Activated naive CD4-positive, alpha-beta T cell treated with anti-CD3 and anti-CD28 coated beads, Interleukin-2, amount 10 ng/mL, durations not matched to agents 7 days and 5 days (primary cell): Measurements from ENCODE around the gene CAMTA1.

Experiments
- CTCF ChIA-PET: fragments of 350-600 bp; sonication (Branson Sonifier 250); formaldehyde crosslinking; loops from one replicate; lab custom pipeline; 2021; ENCODE audit warnings: antibody characterized with exemption; lab: Charles Lee
- DNase-seq: peaks from one replicate; pipeline ENCODE4 v3.0.0-alpha.2; 2020
- H3K27ac Mint-ChIP-seq: one replicate; pipeline ENCODE4 v1.8.0; 2021; ENCODE audit warnings: mild to moderate bottlenecking, moderate library complexity, mixed read lengths
- H3K27me3 Mint-ChIP-seq: one replicate; pipeline ENCODE4 v1.8.0; 2021; ENCODE audit warnings: mild to moderate bottlenecking, mixed read lengths
- H3K36me3 Mint-ChIP-seq: one replicate; pipeline ENCODE4 v1.8.0; 2021; ENCODE audit warnings: mixed read lengths
- H3K4me1 Mint-ChIP-seq: one replicate; pipeline ENCODE4 v1.8.0; 2021; ENCODE audit warnings: mixed read lengths
- H3K4me3 Mint-ChIP-seq: one replicate; pipeline ENCODE4 v1.8.0; 2021; ENCODE audit warnings: mild to moderate bottlenecking, moderate library complexity, mixed read lengths
- H3K9me3 Mint-ChIP-seq: one replicate; pipeline ENCODE4 v1.8.0; 2021; ENCODE audit warnings: mixed read lengths

Gene CAMTA1

GRCh38 chr1:6930732-6931300 lies 145.6 kb downstream of the CAMTA1 start:
- Mint-ChIP-seq H3K27ac (no peak overlapping the region), H3K36me3 (no peaks in the 10 kb centered on the region), H3K27me3 (peaks cover 41% of the 10 kb centered on the region), H3K4me1 (no peaks in the 10 kb centered on the region), H3K9me3 (no peaks in the 10 kb centered on the region), H3K4me3 (no peak overlapping the region)
- CTCF ChIA-PET = no interaction called here
- DNase-seq = no peak

GRCh38 chr1:6935361-6935883 lies 150.2 kb downstream of the CAMTA1 start:
- peaks cover 16% of the 10 kb centered on the region for H3K27me3 Mint-ChIP-seq
- DNase-seq = no peak
- H3K9me3 Mint-ChIP-seq = no peaks in the 10 kb centered on the region
- no peaks in the 10 kb centered on the region for H3K36me3 Mint-ChIP-seq
- CTCF ChIA-PET = interaction anchor here (0.6 to 0.8 kb wide), 3 partner anchors 23 to 218 kb away, joined by 3 read pairs; no protein-coding TSS in a partner anchor
- no peak overlapping the region for H3K4me3 Mint-ChIP-seq
- no peaks in the 10 kb centered on the region for H3K4me1 Mint-ChIP-seq
- no peak overlapping the region for H3K27ac Mint-ChIP-seq

- H3K4me3 Mint-ChIP-seq = no peak overlapping the region
- no peak overlapping the region for H3K27ac Mint-ChIP-seq
- H3K27me3 Mint-ChIP-seq = peaks cover 12% of the 10 kb centered on the region
- CTCF ChIA-PET = interaction anchor here (0.8 kb wide), 1 partner anchor 217 kb away, joined by 3 read pairs; no protein-coding TSS in a partner anchor
- no peak for DNase-seq
- no peaks in the 10 kb centered on the region for H3K9me3 Mint-ChIP-seq
- no peaks in the 10 kb centered on the region for H3K4me1 Mint-ChIP-seq
- H3K36me3 Mint-ChIP-seq = no peaks in the 10 kb centered on the region
These were observed 150.8 kb downstream of the CAMTA1 start for GRCh38 chr1:6935911-6936690.

GRCh38 chr1:6937048-6937447 lies 151.8 kb downstream of the CAMTA1 start:
- Mint-ChIP-seq H3K4me3 (no peak overlapping the region), H3K4me1 (no peaks in the 10 kb centered on the region), H3K9me3 (no peaks in the 10 kb centered on the region), H3K27ac (no peak overlapping the region), H3K36me3 (no peaks in the 10 kb centered on the region), H3K27me3 (peaks cover 12% of the 10 kb centered on the region)
- CTCF ChIA-PET = no interaction called here
- no peak for DNase-seq

GRCh38 chr1:6939363-6939762 lies 154.1 kb downstream of the CAMTA1 start:
- H3K36me3 Mint-ChIP-seq = no peaks in the 10 kb centered on the region
- peaks cover 5% of the 10 kb centered on the region for H3K27me3 Mint-ChIP-seq
- no peaks in the 10 kb centered on the region for H3K9me3 Mint-ChIP-seq
- no peak overlapping the region for H3K4me3 Mint-ChIP-seq
- no peak overlapping the region for H3K27ac Mint-ChIP-seq
- CTCF ChIA-PET = no interaction called here
- DNase-seq = no peak
- H3K4me1 Mint-ChIP-seq = no peaks in the 10 kb centered on the region

- Mint-ChIP-seq H3K27ac (no peak overlapping the region), H3K4me3 (no peak overlapping the region), H3K27me3 (no peaks in the 10 kb centered on the region), H3K36me3 (no peaks in the 10 kb centered on the region), H3K9me3 (no peaks in the 10 kb centered on the region), H3K4me1 (no peaks in the 10 kb centered on the region)
- CTCF ChIA-PET = no interaction called here
- DNase-seq = no peak
These were observed 156.5 kb downstream of the CAMTA1 start for GRCh38 chr1:6941786-6942185.

GRCh38 chr1:6942990-6943389 lies 157.7 kb downstream of the CAMTA1 start:
- H3K4me1 Mint-ChIP-seq = no peaks in the 10 kb centered on the region
- H3K36me3 Mint-ChIP-seq = no peaks in the 10 kb centered on the region
- no peak overlapping the region for H3K27ac Mint-ChIP-seq
- no peak overlapping the region for H3K4me3 Mint-ChIP-seq
- no peaks in the 10 kb centered on the region for H3K27me3 Mint-ChIP-seq
- DNase-seq = no peak
- CTCF ChIA-PET = no interaction called here
- H3K9me3 Mint-ChIP-seq = no peaks in the 10 kb centered on the region

GRCh38 chr1:6944434-6944833 lies 159.2 kb downstream of the CAMTA1 start:
- no peaks in the 10 kb centered on the region for H3K9me3 Mint-ChIP-seq

GRCh38 chr1:6947952-6948351 lies 162.7 kb downstream of the CAMTA1 start:
- peaks cover 3% of the 10 kb centered on the region for H3K27me3 Mint-ChIP-seq
- H3K4me3 Mint-ChIP-seq = no peak overlapping the region
- no peaks in the 10 kb centered on the region for H3K4me1 Mint-ChIP-seq
- no peak for DNase-seq
- H3K9me3 Mint-ChIP-seq = no peaks in the 10 kb centered on the region
- H3K27ac Mint-ChIP-seq = no peak overlapping the region
- CTCF ChIA-PET = no interaction called here
- no peaks in the 10 kb centered on the region for H3K36me3 Mint-ChIP-seq

More at GRCh38 chr1:6944434-6944833, 159.2 kb downstream of the CAMTA1 start:
- Mint-ChIP-seq H3K4me1 (no peaks in the 10 kb centered on the region), H3K27me3 (peaks cover 3% of the 10 kb centered on the region), H3K36me3 (no peaks in the 10 kb centered on the region), H3K4me3 (no peak overlapping the region), H3K27ac (no peak overlapping the region)
- DNase-seq = no peak
- CTCF ChIA-PET = no interaction called here

GRCh38 chr1:6948416-6948815 lies 163.2 kb downstream of the CAMTA1 start:
- H3K36me3 Mint-ChIP-seq = no peaks in the 10 kb centered on the region
- no peaks in the 10 kb centered on the region for H3K9me3 Mint-ChIP-seq
- DNase-seq = no peak
- CTCF ChIA-PET = no interaction called here
- H3K4me3 Mint-ChIP-seq = no peak overlapping the region
- H3K4me1 Mint-ChIP-seq = no peaks in the 10 kb centered on the region
- H3K27me3 Mint-ChIP-seq = peaks cover 3% of the 10 kb centered on the region
- H3K27ac Mint-ChIP-seq = no peak overlapping the region

- H3K4me1 Mint-ChIP-seq = no peaks in the 10 kb centered on the region
- H3K27me3 Mint-ChIP-seq = peaks cover 3% of the 10 kb centered on the region
- no peaks in the 10 kb centered on the region for H3K9me3 Mint-ChIP-seq
- CTCF ChIA-PET = no interaction called here
- no peak overlapping the region for H3K27ac Mint-ChIP-seq
- DNase-seq = no peak
- no peak overlapping the region for H3K4me3 Mint-ChIP-seq
- H3K36me3 Mint-ChIP-seq = no peaks in the 10 kb centered on the region
These were observed 163.6 kb downstream of the CAMTA1 start for GRCh38 chr1:6948861-6949260.

GRCh38 chr1:6950001-6950765 lies 164.9 kb downstream of the CAMTA1 start:
- Mint-ChIP-seq H3K27ac (no peak overlapping the region), H3K4me1 (no peaks in the 10 kb centered on the region), H3K36me3 (no peaks in the 10 kb centered on the region), H3K27me3 (peaks cover 3% of the 10 kb centered on the region), H3K9me3 (no peaks in the 10 kb centered on the region), H3K4me3 (no peak overlapping the region)
- DNase-seq = no peak
- CTCF ChIA-PET = no interaction called here

- Mint-ChIP-seq H3K9me3 (no peaks in the 10 kb centered on the region), H3K27ac (no peak overlapping the region), H3K36me3 (no peaks in the 10 kb centered on the region), H3K27me3 (peaks cover 3% of the 10 kb centered on the region), H3K4me3 (no peak overlapping the region), H3K4me1 (no peaks in the 10 kb centered on the region)
- CTCF ChIA-PET = no interaction called here
- DNase-seq = no peak
These were observed 166.3 kb downstream of the CAMTA1 start for GRCh38 chr1:6951536-6951935.

- H3K27me3 Mint-ChIP-seq = peaks cover 3% of the 10 kb centered on the region
- H3K4me3 Mint-ChIP-seq = no peak overlapping the region
- no peaks in the 10 kb centered on the region for H3K9me3 Mint-ChIP-seq
- no peak for DNase-seq
- no peaks in the 10 kb centered on the region for H3K4me1 Mint-ChIP-seq
- H3K27ac Mint-ChIP-seq = no peak overlapping the region
- CTCF ChIA-PET = no interaction called here
- H3K36me3 Mint-ChIP-seq = no peaks in the 10 kb centered on the region
These were observed 168.0 kb downstream of the CAMTA1 start for GRCh38 chr1:6953216-6953615.
